NCI-H2227 (cell line): Measurements from ENCODE around the gene SLC35F6.
A peak's percentile ranks its signal among the peaks of the same experiment; 100 is the strongest.
"Not testable (repeated sequence)": the region's sequence is repeated elsewhere in the genome, so short reads cannot be mapped to it uniquely, and the experiment has no call there.

ENCODE experiments used
- DNase-seq: peaks from one replicate; lab custom pipeline; 2025; ENCODE audit not compliant: unreplicated experiment; lab: John Stamatoyannopoulos, UW

Gene SLC35F6

DNA sequence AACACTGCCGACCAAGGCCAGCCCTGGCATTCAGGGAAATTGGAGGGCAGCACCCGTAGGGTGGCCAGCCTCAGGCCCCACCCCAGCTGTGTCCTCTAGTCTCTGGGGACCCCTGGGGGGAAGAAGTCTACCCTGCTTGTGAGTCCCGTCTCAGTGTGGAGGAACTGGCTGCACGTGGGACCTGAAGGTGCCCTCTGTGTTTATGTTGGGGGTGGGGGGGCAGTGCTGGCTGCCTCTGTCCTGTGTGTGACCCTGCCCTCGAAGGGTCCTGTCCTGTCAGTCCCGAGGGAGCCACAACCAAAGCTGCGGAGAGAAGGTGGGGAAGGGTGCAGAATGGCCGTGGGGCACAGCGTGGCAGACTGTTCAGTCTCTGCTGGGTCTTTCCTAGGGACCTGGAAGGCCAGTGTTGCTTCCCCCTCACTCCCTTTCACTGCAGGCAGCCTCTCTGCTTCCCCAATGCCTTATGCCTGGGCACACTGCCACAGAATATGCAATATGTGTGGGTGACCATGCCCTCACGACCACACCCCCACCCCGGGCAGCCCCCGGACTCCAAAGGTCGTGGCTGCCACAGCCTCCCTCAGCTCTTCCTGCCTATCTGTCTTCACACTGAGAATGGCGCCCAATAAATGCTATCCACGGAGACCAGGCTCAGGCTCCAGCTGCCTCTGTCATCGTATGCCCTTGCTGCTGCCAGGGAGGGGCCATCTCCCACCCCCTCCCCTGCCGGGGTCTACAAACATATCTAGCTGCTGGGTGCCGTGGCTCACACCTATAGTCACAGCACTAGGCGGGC lies 33.3 kb upstream of the SLC35F6 start:
- DNase-seq: no peak

DNA sequence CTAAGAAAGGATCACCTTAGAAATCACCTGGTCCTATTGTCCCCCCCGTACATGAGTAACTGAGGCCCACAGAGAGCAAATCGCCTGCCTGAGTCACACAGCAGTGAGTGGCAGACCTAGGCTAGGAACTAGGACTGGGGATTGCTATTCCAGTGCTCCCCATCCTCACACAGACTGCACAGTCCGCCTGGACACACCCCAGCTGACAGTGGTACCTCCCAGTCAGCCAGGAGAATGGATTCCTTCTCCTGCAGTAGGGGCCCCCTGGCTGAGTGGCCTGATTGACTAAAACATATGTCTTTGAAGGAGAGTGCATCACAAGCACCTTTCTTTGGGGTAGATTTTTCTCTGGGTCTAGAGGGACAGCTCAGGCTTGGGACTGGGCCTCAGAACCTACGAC lies 32.4 kb upstream of the SLC35F6 start:
- DNase-seq: no peak

DNA sequence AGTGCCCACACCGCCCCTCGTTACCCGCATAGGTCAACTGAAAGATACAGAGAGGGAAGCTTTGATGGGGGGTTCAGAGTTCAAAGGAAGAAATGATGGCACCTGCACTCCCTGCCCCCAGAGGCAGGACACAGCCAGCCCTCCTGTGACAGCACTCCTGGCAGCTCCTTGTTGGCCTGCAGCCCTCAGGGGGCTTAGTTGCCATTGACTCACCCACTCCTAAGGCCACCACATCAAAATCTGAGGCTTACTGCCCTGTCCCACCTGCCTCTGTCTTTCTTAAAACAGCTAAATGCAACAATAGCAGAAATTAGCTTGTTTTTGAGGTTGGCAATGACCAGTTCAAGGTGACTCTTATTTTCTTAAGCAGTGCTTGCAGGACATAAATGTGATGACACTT lies 31.6 kb upstream of the SLC35F6 start:
- no peak for DNase-seq

DNA sequence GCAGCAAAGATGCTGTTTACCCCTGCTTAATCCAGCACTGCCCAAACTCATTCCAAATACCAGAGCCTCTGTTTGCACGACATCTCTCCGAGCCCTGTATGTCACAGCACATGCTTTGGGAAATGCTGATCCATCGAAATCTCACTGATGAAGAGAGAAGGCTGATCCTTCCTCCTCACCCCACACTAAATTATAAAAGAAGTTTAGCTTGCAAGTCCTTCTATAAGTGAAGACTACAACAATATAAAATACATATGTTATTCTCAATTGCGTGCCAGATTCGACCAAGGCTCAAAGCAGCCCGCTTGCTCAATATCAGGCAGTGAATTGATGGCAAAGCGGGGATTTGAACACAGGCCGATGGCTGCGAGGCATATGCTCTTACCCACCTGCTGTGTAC lies 30.7 kb upstream of the SLC35F6 start:
- no peak for DNase-seq

DNA sequence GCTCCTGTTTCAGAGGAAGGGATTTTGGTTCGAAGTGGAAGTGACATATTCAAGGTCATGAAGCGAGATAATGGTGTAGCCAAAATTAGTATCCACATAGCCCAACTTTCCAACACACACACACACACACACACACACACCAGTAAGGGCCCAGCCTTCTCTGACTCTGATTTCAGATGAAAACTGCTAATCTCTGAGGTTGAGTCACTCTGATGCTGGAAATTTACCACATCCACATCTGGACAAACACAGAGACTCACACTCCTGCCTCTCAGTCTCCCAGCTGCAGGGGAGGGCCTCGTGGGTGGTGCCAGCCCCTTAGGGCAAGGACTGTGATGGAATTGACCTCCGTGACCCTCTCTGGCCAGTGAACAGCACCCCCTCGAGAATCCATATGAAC lies 29.0 kb upstream of the SLC35F6 start:
- DNase-seq: no peak

DNA sequence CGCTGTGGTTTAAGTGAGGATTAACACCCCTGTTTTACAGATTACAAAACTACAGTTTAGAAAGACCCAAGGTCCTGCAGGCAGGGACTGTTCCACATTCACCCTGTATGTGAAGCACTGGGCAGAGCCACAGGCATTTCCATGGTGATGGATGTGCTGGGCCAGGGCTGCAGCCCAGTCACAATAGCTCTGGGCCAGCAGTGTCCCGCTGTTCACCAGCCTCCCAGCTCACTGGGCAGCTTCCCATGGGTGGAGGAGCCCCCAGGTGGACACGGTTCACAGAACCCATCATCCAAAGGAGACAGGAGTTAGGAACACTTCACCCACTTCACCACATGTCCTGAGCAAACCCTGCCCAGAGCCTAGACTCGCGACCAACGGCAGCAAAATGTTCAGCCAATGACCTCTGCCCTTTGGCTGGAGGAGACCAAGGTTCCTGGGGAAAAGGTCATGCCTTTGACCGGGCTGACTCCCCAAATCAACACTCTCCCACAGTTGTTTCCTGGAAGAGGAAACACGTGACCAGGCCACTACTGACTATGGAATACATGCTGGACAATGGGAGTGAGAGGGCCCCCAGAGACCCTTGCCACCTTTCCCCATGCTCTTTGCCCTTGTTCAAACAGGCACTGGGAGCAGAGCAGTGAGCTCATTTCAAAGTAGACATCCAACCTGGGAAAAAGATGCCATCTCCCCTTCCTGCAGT lies 28.0 kb upstream of the SLC35F6 start:
- no peak for DNase-seq

DNA sequence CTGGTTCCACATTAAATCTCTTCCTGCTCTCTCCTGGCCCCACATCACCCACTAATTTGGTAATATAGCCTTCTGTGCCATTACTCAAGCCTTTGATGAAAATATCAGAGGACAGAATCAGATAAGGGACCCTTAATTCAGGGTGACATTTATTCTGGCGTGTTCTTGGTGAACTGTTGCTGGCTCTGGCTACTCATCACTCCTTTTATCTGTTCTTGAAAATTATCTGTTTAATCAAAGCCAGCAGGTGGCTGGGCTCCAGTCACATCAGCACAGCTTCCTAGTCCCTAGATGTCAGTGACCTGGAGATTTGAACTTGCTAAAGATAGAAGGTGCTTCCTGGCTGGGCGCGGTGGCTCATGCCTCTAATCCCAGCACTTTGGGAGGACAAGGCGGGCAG lies 26.9 kb upstream of the SLC35F6 start:
- DNase-seq: no peak

DNA sequence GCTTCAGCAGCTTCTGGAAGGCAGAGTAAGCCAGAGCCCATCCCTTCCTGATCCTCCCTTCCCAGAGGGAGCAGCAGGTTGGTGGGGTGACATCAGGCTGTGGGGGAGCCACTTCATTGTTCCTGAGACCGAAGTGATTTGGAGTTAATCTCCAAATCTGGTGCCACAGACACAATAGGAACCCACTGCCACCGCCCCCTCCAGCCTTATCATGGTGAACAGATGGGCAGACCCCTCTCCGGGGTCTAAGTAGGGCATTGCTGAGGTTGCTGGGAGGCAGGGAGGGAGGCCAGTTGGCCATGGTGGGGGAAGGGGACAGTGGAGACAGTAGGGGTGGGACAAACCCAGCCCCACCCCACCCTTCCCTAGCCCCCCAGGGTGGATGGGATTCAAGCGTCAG lies 25.6 kb upstream of the SLC35F6 start:
- DNase-seq: no peak

DNA sequence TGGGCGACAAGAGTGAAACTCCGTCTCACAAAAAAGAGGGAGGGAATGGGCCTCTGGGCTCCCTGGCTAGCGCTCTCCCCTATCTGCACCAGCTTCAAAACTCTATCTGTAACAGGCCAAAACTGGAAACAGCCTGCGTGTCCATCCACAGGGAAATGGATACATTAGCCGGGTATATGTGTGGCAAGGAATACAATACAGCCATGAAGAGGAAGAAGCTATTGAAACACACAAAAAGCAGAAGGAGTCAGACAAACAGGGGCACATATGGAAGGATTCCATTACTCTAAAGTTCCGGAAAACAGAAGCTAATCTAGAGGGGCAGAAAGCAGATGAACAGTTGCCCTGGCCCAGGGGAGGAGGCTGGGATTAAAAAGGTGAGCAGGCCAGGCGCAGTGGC lies 24.6 kb upstream of the SLC35F6 start:
- DNase-seq: no peak

DNA sequence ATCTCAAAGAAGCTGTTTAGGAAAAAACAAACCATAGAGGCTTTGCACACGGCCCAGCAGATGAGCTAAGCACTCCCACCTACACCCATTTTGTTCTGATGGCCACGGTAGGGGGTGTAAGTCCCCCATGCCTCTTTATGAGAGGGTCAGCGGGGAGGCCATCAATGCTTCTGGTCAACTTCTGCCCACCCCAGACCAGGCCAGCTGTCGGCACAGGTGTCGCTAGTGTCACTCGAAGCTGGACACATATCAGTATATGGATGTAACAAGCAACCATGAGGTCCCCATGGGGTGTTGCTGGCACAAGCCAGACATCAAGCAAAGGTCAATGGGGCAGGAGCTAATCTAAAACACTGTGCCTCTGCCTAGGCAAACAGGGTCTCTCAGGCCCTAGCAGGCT lies 23.7 kb upstream of the SLC35F6 start:
- DNase-seq: no peak

DNA sequence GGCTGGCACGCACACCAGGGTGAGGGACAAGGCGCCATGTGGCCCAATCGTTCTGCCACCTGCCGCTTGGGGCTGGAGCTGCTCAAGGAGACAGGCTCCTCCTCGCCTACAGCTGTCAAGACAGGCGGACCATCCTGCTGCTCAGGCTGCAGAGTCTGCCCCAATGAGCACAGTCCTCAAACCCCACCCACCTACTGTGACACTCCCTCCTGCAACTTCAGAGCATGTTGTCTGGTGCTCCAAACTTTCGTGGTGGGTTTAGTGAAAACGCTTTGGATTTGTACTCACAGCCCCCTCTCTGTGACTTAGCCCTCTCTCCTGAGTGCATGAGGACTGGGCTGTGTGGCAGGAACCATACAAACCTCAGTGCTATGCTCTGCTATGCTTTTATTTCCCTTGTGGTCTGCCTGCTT lies 23.2 kb upstream of the SLC35F6 start:
- DNase-seq: no peak

DNA sequence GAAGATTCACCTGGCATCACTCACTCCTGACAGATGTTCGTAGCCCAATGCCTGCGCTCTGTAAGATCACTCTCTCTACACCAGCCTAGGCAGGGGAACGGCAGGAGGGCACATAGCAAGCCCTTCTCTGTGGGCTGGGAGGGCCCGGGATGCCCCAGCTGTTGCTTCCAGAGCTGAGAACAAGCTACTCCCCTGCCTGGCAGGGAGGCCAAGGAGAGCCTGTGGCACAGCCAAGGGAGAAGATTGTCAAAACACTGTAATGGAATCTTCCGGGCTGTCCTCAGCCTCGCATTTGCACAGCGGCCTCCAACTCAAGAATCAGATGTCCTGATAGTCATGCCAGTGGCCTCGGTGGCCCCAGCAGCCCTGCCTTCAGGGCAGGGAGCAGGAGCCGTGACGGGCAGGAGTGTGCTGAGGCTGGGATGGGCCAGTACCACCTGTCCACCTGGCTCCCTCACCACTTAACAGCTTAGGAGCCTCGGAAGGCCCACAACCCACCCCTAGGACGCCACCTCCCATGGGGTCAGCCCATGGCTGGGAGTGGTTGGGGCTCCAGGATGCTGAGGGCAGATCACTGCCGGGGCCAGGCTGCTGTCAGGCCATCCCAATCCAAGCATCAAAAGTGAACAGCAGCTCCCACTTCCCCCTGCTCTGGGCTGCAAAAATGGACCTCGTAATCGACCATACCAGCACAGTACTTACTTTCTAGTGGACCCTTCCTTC lies 21.9 kb upstream of the SLC35F6 start:
- DNase-seq: no peak

DNA sequence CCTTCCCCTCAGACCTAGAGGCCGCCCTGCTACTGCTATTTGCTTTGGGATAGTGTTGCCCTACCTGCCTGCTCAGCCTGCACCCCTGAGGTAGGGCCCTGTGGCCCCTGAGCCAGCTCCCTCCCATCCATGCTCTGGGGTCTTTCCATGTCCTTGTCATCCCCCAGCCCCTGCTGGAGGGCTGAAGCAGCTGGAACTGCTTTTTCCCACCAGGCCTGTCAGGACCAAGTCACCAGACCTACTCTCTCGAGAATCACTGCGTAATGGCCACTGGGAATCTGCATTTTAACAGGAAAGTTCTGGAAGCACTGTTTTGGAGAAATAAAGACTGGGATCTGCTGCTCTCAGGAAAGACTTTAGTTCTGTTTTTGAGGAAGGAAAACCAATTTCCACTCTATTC lies 20.2 kb upstream of the SLC35F6 start:
- no peak for DNase-seq

DNA sequence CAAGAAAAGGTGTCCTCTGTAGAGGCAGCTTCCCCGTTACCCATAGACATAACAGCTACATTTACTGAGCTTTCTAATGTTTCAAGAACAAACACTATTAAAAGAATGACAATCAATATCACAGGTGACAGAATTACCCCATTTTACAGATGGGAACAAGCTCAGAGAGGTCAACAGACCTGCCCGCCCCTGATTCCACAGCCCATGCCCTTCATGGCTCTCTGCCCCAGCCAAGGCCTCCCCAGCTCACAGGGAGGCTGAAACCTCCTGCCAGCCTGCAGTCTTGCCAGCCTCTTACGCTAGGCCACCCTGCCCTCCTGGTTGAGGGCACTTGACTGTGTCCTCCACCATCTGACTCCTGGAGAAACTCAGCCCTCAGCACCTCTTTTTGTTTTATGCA lies 19.1 kb upstream of the SLC35F6 start:
- DNase-seq: no peak

DNA sequence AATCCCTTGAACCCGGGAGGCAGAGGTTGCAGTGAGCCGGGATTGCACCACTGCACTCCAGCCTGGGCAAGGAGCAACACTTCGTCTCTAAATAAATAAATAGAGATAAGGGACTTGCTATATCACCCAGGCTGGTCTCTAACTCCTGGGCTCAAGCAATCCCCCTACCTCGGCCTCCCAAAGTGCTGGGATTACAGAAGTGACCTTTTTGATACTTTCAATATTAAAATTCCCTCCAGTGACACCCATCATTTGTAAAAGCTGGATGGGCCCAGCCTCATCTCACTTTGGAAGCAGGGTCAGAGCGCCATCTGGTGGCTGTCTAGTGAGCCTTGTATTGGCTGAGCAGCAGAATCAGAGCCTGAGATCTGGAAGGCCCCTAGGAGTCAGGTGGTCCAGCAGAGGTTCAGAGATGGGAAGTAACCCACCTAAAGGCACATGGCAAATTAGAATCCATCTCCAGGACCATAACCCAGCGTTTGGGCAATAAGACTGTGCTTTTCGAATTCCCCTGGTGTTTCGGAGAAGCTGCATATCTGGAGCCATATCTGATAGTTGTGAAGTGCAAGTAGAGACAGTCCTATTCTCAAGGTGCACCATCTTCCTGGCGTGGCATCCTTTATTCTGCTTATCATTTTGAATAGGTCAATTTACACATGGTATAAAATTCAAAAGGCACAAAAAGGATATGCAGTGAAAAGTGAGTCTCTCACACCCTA lies 18.3 kb upstream of the SLC35F6 start:
- DNase-seq: peak; percentile 85

DNA sequence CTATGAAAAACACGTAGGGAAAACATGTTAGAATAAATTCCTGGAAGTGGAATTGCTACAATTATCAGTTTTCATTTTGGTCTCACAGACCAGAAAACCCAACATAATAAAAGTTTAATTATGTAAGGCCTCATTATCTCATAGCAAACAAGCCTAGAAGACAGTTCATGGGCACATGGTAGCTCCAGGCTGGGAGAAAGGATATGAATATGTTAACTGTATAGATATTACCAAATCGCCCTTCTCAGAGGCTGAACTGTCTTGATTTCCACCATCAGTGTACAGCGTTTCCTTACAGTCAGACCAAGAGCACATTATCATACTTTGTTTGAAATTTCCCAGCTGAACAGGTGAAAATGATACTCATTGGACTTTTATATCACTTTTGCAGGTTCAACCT lies 17.1 kb upstream of the SLC35F6 start:
- DNase-seq: no peak

DNA sequence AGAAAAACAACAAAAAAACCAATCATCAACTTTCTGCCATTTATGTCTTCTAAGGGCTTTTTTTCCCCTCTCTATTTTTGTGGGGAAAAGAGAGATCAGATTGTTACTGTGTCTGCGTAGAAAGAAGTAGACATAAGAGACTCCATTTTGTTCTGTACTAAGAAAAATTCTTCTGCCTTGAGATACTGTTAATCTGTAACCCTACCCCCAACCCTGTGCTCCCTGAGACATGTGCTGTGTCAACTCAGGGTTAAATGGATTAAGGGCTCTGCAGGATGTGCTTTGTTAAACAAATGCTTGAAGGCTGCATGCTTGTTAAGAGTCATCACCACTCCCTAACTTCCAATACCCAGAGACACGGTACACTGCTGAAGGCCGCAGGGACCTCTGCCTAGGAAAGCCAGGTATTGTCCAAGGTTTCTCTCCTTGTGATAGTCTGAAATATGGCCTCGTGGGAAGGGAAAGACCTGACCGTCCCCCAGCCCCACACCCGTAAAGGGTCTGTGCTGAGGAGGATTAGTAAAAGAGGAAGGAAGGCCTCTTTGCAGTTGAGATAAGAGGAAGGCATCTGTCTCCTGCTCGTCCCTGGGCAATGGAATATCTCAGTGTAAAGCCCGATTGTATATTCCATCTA lies 14.2 kb upstream of the SLC35F6 start:
- DNase-seq: not testable (repeated sequence)

DNA sequence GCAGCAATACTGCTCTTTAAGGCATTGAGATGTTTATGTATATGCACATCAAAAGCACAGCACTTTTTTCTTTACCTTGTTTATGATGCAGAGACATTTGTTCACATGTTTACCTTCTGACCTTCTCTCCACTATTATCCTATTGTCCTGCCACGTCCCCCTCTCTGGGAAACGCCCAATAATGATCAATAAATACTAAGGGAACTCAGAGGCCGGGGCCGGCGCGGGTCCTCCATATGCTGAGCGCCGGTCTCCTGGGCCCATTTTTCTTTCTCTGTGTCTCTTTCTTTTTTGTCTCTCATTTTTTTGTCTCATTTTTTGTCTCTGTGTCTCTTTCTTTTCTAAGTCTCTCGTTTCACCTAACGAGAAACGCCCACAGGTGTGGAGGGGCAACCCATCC lies 13.6 kb upstream of the SLC35F6 start:
- DNase-seq: not testable (repeated sequence)

DNA sequence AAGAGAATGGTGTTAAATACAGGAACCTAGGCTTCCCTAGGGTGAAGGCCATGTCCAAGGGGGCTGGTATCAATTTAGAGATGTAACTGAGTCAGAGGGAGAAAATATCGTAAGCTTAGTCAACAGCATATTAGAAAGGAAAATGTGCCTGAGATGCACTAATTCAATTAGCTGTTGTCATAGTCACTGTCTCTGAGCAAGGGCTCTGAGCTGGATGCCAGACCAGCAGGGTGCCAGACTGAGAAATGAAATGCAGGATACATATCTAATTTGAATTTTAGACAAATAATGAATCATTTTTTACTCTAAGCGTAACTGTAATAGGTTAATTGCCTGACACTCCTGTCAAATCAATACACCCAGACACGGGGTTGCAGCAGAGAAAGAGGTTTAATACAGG lies 11.4 kb upstream of the SLC35F6 start:
- DNase-seq: no peak

DNA sequence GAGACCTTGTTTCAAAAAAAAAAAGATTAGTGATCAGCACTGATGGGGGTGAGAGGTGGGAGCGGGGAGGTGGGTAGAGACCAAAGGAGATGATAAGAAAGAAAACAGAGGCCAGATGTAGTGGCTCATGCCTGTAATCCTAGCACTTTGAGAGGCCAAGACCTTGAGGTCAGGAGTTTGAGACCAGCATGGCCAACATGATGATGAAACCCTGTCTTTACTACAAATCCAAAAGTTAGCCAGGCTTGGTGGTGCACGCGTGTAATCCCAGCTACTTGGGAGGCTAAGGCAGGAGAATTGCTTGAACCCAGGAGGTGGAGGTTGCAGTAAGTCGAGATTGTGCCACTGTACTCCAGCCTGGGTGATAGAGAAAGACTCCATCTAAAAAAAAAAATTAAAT lies 9.5 kb upstream of the SLC35F6 start:
- no peak for DNase-seq
